SU-DHL-6 (cell line): ENCODE results near the gene STK10.
"Not testable (repeated sequence)": the region's sequence is repeated elsewhere in the genome, so short reads cannot be mapped to it uniquely, and the experiment has no call there.

Experiments
- H2AFZ ChIP-seq: fragments of 200-600 bp; sonication (generic); 2 replicates; pipeline ENCODE4 v1.6.1; 2014; ENCODE audit warnings: low read depth, mild to moderate bottlenecking, moderate library complexity, mixed read lengths, antibody characterized with exemption, low read length; ENCODE audit not compliant: severe bottlenecking
- H3F3A ChIP-seq: fragments of 200-600 bp; shearing (Covaris generic); 2 replicates; pipeline ENCODE4 v1.6.0; 2016; ENCODE audit warnings: antibody characterized with exemption, mild to moderate bottlenecking; ENCODE audit not compliant: insufficient read depth
- H3K27ac ChIP-seq: fragments of 200-600 bp; sonication (generic); 2 replicates; pipeline ENCODE4 v1.5.1; 2016; ENCODE audit warnings: low read depth, mild to moderate bottlenecking, low read length, moderate library complexity, mixed read lengths
- H3K27me3 ChIP-seq: fragments of 200-600 bp; sonication (generic), shearing (Covaris generic); 2 replicates; pipeline ENCODE4 v1.6.0; 2014; ENCODE audit warnings: mild to moderate bottlenecking, low read length
- H3K36me3 ChIP-seq: fragments of 200-600 bp; sonication (generic); 2 replicates; pipeline ENCODE4 v1.6.1; 2014; ENCODE audit warnings: mild to moderate bottlenecking, low read length, mixed read lengths
- H3K4me2 ChIP-seq: fragments of 300-600, 200-600 bp; shearing (Covaris generic), sonication (generic); 2 replicates; pipeline ENCODE4 v1.6.0; 2014; ENCODE audit warnings: low read length, low read depth, mild to moderate bottlenecking; ENCODE audit not compliant: poor library complexity, severe bottlenecking
- H3K4me3 ChIP-seq: fragments of 200-600 bp; sonication (generic); 2 replicates; pipeline ENCODE4 v1.5.1; 2014; ENCODE audit warnings: antibody characterized with exemption, low read length, mild to moderate bottlenecking, mixed read lengths; ENCODE audit not compliant: insufficient read depth, poor library complexity, severe bottlenecking
- H3K79me2 ChIP-seq: fragments of 200-600 bp; sonication (generic); 2 replicates; pipeline ENCODE4 v1.6.1; 2014; ENCODE audit warnings: mild to moderate bottlenecking, low read length, moderate library complexity; ENCODE audit not compliant: insufficient read depth
- H3K9ac ChIP-seq: fragments of 200-600 bp; sonication (generic); 2 replicates; pipeline ENCODE4 v1.7.0; 2014; ENCODE audit warnings: mild to moderate bottlenecking, low read length
- H3K9me2 ChIP-seq: fragments of 200-600 bp; sonication (generic); replicated peaks from 2 replicates; pipeline ENCODE4 v1.6.1; 2014; ENCODE audit warnings: low read length; ENCODE audit not compliant: insufficient read depth
- H3K9me3 ChIP-seq: fragments of 200-600 bp; sonication (generic); 2 replicates; pipeline ENCODE4 v1.6.1; 2014; ENCODE audit warnings: low read length, mixed read lengths; ENCODE audit not compliant: insufficient read depth
- H4K20me1 ChIP-seq: fragments of 200-600 bp; sonication (generic); 2 replicates; pipeline ENCODE4 v1.6.1; 2014; ENCODE audit warnings: low read depth, mild to moderate bottlenecking, antibody characterized with exemption, low read length, moderate library complexity, mixed read lengths
- CTCF ChIP-seq: fragments of 200-600 bp; sonication (generic); IDR thresholded peaks from one replicate; pipeline ENCODE4 v1.5.1; 2017; ENCODE audit warnings: antibody characterized with exemption, mild to moderate bottlenecking, low read length, moderate library complexity; ENCODE audit not compliant: insufficient read depth, poor library complexity, severe bottlenecking
- EZH2phosphoT487 ChIP-seq: fragments of 200-600 bp; sonication (generic), shearing (Covaris generic); conservative IDR thresholded peaks from 2 replicates; pipeline ENCODE4 v1.6.1; 2018; ENCODE audit warnings: mild to moderate bottlenecking, antibody characterized with exemption, low read length, moderate library complexity, mixed read lengths

Gene STK10

DNA sequence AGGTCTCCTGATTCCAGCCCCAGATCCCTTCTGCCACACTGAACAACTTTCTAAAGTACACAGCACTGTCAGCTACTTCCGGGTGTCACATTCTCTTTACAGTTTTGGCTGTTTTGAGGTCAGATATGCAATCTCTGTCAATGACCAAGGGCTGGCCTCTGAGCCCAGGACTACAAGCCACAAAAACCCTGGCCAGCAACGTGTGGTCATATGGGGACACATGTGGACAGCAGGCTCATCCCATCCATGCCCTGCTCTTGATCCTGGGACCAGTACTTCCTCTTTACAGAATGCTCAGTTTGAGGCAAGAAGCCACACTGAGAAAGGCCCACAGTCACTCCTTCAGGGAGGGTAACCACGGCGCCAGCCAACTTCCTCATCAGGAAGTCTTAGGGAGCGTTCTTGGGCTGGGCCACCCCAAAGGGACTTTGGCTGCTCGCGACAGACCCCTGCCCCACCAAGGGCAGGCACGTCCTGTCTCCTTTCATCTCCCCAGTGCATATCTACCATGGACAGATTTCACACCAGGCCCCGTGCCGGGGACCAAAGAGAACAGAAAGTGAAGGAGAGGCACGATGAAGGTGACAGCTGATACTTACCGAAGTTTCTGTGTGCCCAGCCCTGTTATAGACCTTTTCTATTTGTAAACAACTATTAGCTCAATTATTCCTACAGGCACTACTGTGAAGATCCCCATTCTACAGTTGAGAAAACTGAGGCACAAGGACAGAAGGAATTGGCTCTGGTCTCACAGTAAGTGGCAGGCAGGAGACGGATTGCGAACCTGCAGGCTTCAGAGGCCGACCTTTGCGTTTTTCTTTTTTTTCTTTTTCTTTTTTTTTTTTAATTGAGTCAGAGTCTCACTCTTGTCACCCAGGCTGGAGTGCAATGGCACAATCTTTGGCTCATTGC is 37.3 kb downstream of the STK10 start:
- Histone ChIP-seq H3K36me3 (no peaks in the 10 kb centered on the region), H2AFZ (no peak overlapping the region), H3F3A (no peaks in the 10 kb centered on the region), H3K27me3 (no peaks in the 10 kb centered on the region), H3K79me2 (peaks cover 36% of the 10 kb centered on the region; the same call in 1 of the 2 replicates), H3K9me3 (no peaks in the 10 kb centered on the region), H3K4me2 (no peak overlapping the region), H3K27ac (no peak overlapping the region), H3K9ac (no peak overlapping the region), H4K20me1 (no peaks in the 10 kb centered on the region; the same call in 1 of the 2 replicates), H3K4me3 (no peak overlapping the region), H3K9me2 (no peaks in the 10 kb centered on the region)
- TF ChIP-seq CTCF (no peak), EZH2phosphoT487 (no peak)

GRCh38 chr5:172149481-172149880 is 38.5 kb downstream of the STK10 start:
- H3K27me3 ChIP-seq, H4K20me1 ChIP-seq, H3K27ac ChIP-seq, H3K9me2 ChIP-seq, H3K36me3 ChIP-seq, H3K4me3 ChIP-seq, H3K9me3 ChIP-seq, H2AFZ ChIP-seq, H3F3A ChIP-seq, H3K9ac ChIP-seq, H3K4me2 ChIP-seq: not testable (repeated sequence)
- peaks cover 46% of the 10 kb centered on the region; the same call in 1 of the 2 replicates for H3K79me2 ChIP-seq

DNA sequence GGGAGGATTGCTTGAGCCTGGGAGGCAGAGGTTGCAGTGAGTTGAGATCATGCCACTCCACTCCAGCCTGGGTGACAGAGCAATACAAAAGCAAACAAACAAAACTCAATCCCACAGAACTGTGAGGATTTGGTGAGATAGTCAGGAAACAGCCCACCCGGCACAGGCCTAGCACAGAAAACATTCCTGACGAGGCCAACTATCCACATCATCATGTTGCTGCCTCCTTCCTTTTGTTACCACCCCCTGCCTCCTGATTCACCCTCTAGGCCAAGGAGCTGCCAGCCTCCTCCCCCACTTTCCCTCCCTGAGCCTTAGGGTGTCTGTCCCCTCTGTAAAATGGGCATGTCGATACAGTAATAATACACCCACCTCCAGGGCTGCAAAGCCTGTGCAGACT is 39.0 kb downstream of the STK10 start:
- H3K9me3 ChIP-seq, result no peaks in the 10 kb centered on the region
- peaks cover 46% of the 10 kb centered on the region; the same call in 1 of the 2 replicates for H3K79me2 ChIP-seq
- H3K4me3 ChIP-seq, result no peak overlapping the region
- no peak overlapping the region for H3K9ac ChIP-seq
- H3K27me3 ChIP-seq, result no peaks in the 10 kb centered on the region
- H3K27ac ChIP-seq, result no peak overlapping the region
- H3F3A ChIP-seq, result no peaks in the 10 kb centered on the region
- H4K20me1 ChIP-seq, result no peaks in the 10 kb centered on the region; the same call in 1 of the 2 replicates
- no peak overlapping the region for H3K4me2 ChIP-seq
- TF ChIP-seq EZH2phosphoT487, result no peak
- no peak for TF ChIP-seq CTCF
- no peaks in the 10 kb centered on the region for H3K36me3 ChIP-seq
- H3K9me2 ChIP-seq, result no peaks in the 10 kb centered on the region
- H2AFZ ChIP-seq, result no peak overlapping the region

- no peaks in the 10 kb centered on the region for H3F3A ChIP-seq
- no peak overlapping the region for H2AFZ ChIP-seq
- no peaks in the 10 kb centered on the region for H3K36me3 ChIP-seq
- no peak overlapping the region for H3K9ac ChIP-seq
- H3K4me2 ChIP-seq, result no peak overlapping the region
- no peaks in the 10 kb centered on the region; the same call in 1 of the 2 replicates for H4K20me1 ChIP-seq
- H3K9me3 ChIP-seq, result no peaks in the 10 kb centered on the region
- H3K27ac ChIP-seq, result no peak overlapping the region
- no peaks in the 10 kb centered on the region for H3K9me2 ChIP-seq
- no peaks in the 10 kb centered on the region for H3K27me3 ChIP-seq
- TF ChIP-seq EZH2phosphoT487, result no peak
- no peak for TF ChIP-seq CTCF
- H3K4me3 ChIP-seq, result no peak overlapping the region
- H3K79me2 ChIP-seq, result peaks cover 46% of the 10 kb centered on the region; the same call in 1 of the 2 replicates
These were observed 39.6 kb downstream of the STK10 start for GRCh38 chr5:172148381-172148780.
